H9 (cell line): Measurements from ENCODE around the gene CRYAB. TPM values are rescaled to one million over a fixed set of nuclear protein-coding genes. Genes with fewer than 3 reads are reported as not detected.
A peak's percentile ranks its signal among the peaks of the same experiment; 100 is the strongest.

Experiments used
- DNase-seq: peaks from one replicate; pipeline ENCODE4 v3.0.0-alpha.2; 2017
- H2AFZ ChIP-seq: one replicate; pipeline ENCODE4 v1.6.1; 2013; ENCODE audit warnings: mild to moderate bottlenecking, low read length, control low read depth, moderate library complexity
- H2AK5ac ChIP-seq: 2 replicates; pipeline ENCODE4 v1.6.1; 2013; ENCODE audit warnings: low read length, control low read depth, mixed read lengths; ENCODE audit not compliant: insufficient read length
- H2BK120ac ChIP-seq: one replicate; pipeline ENCODE4 v1.6.1; 2013; ENCODE audit warnings: low read depth, mild to moderate bottlenecking, low read length, control low read depth, inconsistent platforms; ENCODE audit not compliant: poor library complexity, severe bottlenecking
- H2BK12ac ChIP-seq: 2 replicates; pipeline ENCODE4 v1.6.1; 2013; ENCODE audit warnings: low read length, control low read depth, mixed read lengths, low read depth; ENCODE audit not compliant: insufficient read length
- H2BK15ac ChIP-seq: 2 replicates; pipeline ENCODE4 v1.6.1; 2013; ENCODE audit warnings: low read depth, low read length, control low read depth
- H2BK20ac ChIP-seq: one replicate; pipeline ENCODE4 v1.6.1; 2013; ENCODE audit warnings: low read depth, mild to moderate bottlenecking, low read length, control low read depth, inconsistent platforms; ENCODE audit not compliant: poor library complexity, severe bottlenecking
- H2BK5ac ChIP-seq: 2 replicates; pipeline ENCODE4 v1.6.1; 2013; ENCODE audit warnings: low read length, control low read depth, mixed read lengths; ENCODE audit not compliant: insufficient read length
- H3K14ac ChIP-seq: 2 replicates; pipeline ENCODE4 v1.6.1; 2013; ENCODE audit warnings: low read length, control low read depth; ENCODE audit not compliant: insufficient read depth
- H3K18ac ChIP-seq: 2 replicates; pipeline ENCODE4 v1.6.1; 2013; ENCODE audit warnings: low read depth, mild to moderate bottlenecking, mixed read lengths, low read length, control low read depth; ENCODE audit not compliant: insufficient read length
- H3K23ac ChIP-seq: 2 replicates; pipeline ENCODE4 v1.6.1; 2013; ENCODE audit warnings: low read length, control low read depth, mixed read lengths, low read depth; ENCODE audit not compliant: insufficient read length
- H3K23me2 ChIP-seq: 2 replicates; pipeline ENCODE4 v1.6.1; 2013; ENCODE audit warnings: low read depth, mild to moderate bottlenecking, mixed read lengths, low read length, control low read depth; ENCODE audit not compliant: insufficient read length, poor library complexity, severe bottlenecking
- H3K27ac ChIP-seq: 2 replicates; pipeline ENCODE4 v1.5.1; 2013; ENCODE audit warnings: low read length, control low read depth, mixed read lengths, low read depth; ENCODE audit not compliant: insufficient read length
- H3K27me3 ChIP-seq: 2 replicates; pipeline ENCODE4 v1.6.1; 2013; ENCODE audit warnings: low read length, control low read depth, inconsistent platforms; ENCODE audit not compliant: insufficient read depth
- H3K4ac ChIP-seq: 2 replicates; pipeline ENCODE4 v1.6.1; 2013; ENCODE audit warnings: low read depth, mild to moderate bottlenecking, control low read depth, inconsistent platforms, low read length, moderate library complexity
- H3K4me1 ChIP-seq: 2 replicates; pipeline ENCODE4 v1.6.1; 2013; ENCODE audit warnings: low read length, control low read depth, inconsistent platforms; ENCODE audit not compliant: insufficient read depth
- H3K4me2 ChIP-seq: 2 replicates; pipeline ENCODE4 v1.6.1; 2013; ENCODE audit warnings: low read length, control low read depth, mixed read lengths; ENCODE audit not compliant: insufficient read length, insufficient read depth
- H3K56ac ChIP-seq: 2 replicates; pipeline ENCODE4 v1.6.1; 2013; ENCODE audit warnings: low read depth, mild to moderate bottlenecking, mixed read lengths, low read length, control low read depth; ENCODE audit not compliant: insufficient read length
- H3K79me1 ChIP-seq: 2 replicates; pipeline ENCODE4 v1.6.1; 2013; ENCODE audit warnings: low read depth, mild to moderate bottlenecking, moderate library complexity, low read length, control low read depth, inconsistent platforms; ENCODE audit not compliant: insufficient read depth, poor library complexity, severe bottlenecking
- H3K79me2 ChIP-seq: 2 replicates; pipeline ENCODE4 v1.6.1; 2013; ENCODE audit warnings: low read length, control low read depth, inconsistent platforms; ENCODE audit not compliant: insufficient read depth
- H3K9ac ChIP-seq: 2 replicates; pipeline ENCODE4 v1.6.1; 2013; ENCODE audit warnings: low read length, control low read depth, mixed read lengths; ENCODE audit not compliant: insufficient read length; ENCODE audit errors: extremely low read depth
- H3K9me3 ChIP-seq: one replicate; pipeline ENCODE4 v1.6.1; 2013; ENCODE audit warnings: low read depth, low read length, inconsistent platforms; ENCODE audit not compliant: control insufficient read depth
- H3T11ph ChIP-seq: one replicate; pipeline ENCODE4 v1.6.1; 2013; ENCODE audit warnings: mild to moderate bottlenecking, low read length, control low read depth, inconsistent platforms
- H4K20me1 ChIP-seq: one replicate; pipeline ENCODE4 v1.6.1; 2013; ENCODE audit not compliant: control insufficient read depth, insufficient read length, insufficient read depth
- H4K5ac ChIP-seq: 2 replicates; pipeline ENCODE4 v1.6.1; 2013; ENCODE audit warnings: low read depth, mild to moderate bottlenecking, mixed read lengths, low read length, control low read depth; ENCODE audit not compliant: insufficient read length
- H4K8ac ChIP-seq: replicated peaks from 2 replicates; pipeline ENCODE4 v1.6.1; 2013; ENCODE audit warnings: low read length, control low read depth, mixed read lengths, low read depth; ENCODE audit not compliant: insufficient read length
- H4K91ac ChIP-seq: 2 replicates; pipeline ENCODE4 v1.6.1; 2013; ENCODE audit warnings: low read depth, mild to moderate bottlenecking, moderate library complexity, mixed read lengths, low read length, control low read depth; ENCODE audit not compliant: insufficient read length
- H3K27ac Mint-ChIP-seq, 3 experiments: 2 replicates in 2 of 3; 3 replicates in 1 of 3; pipeline ENCODE4 v1.8.0; 2020 to 2021; ENCODE audit warnings: mixed read lengths in 3 of 3, mild to moderate bottlenecking in 1 of 3, moderate library complexity in 1 of 3
- H3K27me3 Mint-ChIP-seq: 2 replicates; pipeline ENCODE4 v1.8.0; 2021; ENCODE audit warnings: low read depth, mild to moderate bottlenecking, moderate library complexity, mixed read lengths
- H3K36me3 Mint-ChIP-seq, 3 experiments: 2 replicates in 2 of 3; 3 replicates in 1 of 3; pipeline ENCODE4 v1.8.0; 2020 to 2021; ENCODE audit warnings: low read depth in 3 of 3, mixed read lengths in 3 of 3; ENCODE audit not compliant: insufficient read depth in 1 of 3
- H3K4me1 Mint-ChIP-seq, 2 experiments: 2 replicates each; pipeline ENCODE4 v1.8.0; 2020; ENCODE audit warnings: mixed read lengths in 2 of 2
- H3K4me3 Mint-ChIP-seq, 2 experiments: 2 replicates in 1 of 2; 3 replicates in 1 of 2; pipeline ENCODE4 v1.8.0; 2020 to 2021; ENCODE audit warnings: mild to moderate bottlenecking in 2 of 2, mixed read lengths in 2 of 2, moderate library complexity in 1 of 2
- H3K9me3 Mint-ChIP-seq, 2 experiments: 2 replicates in 1 of 2; 3 replicates in 1 of 2; pipeline ENCODE4 v1.8.0; 2020; ENCODE audit warnings: mild to moderate bottlenecking in 2 of 2, mixed read lengths in 2 of 2, moderate library complexity in 1 of 2
- CTCF ChIP-seq: fragments of 200-600 bp; sonication (generic); conservative IDR thresholded peaks from 3 replicates; pipeline ENCODE4 v1.8.0; 2021; ENCODE audit warnings: antibody characterized with exemption, mild to moderate bottlenecking
- total RNA-seq: library from RNA; stranded (reverse); gene quantifications from 2 replicates; pipeline ENCODE4 v1.2.1, GENCODE V29; 2021

Gene CRYAB
- total RNA-seq, 1 experiment from 2014 or later, result not detected

GRCh38 chr11:111947143-111947542 lies 35.6 kb upstream of the CRYAB start:
- Histone ChIP-seq H4K91ac (no peak overlapping the region), H2BK15ac (no peak overlapping the region), H2AK5ac (no peak overlapping the region), H3T11ph (no peak overlapping the region), H2BK120ac (no peak overlapping the region), H3K79me1 (no peaks in the 10 kb centered on the region), H4K8ac (no peak overlapping the region), H3K4me1 (no peaks in the 10 kb centered on the region; the same call in 1 of the 2 replicates), H2BK5ac (no peak overlapping the region), H3K4ac (no peak overlapping the region), H3K4me2 (no peak overlapping the region), H3K18ac (no peak overlapping the region), H3K9ac (no peak overlapping the region), H3K14ac (no peak overlapping the region), H3K79me2 (no peaks in the 10 kb centered on the region), H3K23ac (no peak overlapping the region), H2AFZ (no peak overlapping the region), H2BK20ac (no peak overlapping the region), H2BK12ac (no peak overlapping the region), H3K23me2 (no peaks in the 10 kb centered on the region), H3K9me3 (no peaks in the 10 kb centered on the region), H4K5ac (no peak overlapping the region), H3K27ac (no peak overlapping the region), H4K20me1 (no peaks in the 10 kb centered on the region), H3K27me3 (no peaks in the 10 kb centered on the region; the same call in 1 of the 2 replicates), H3K56ac (no peak overlapping the region)
- no peak for DNase-seq
- no peak for TF ChIP-seq CTCF
- Mint-ChIP-seq H3K4me1 (peaks cover 8 to 15% of the 10 kb centered on the region in 2 experiments), H3K27me3 (no peaks in the 10 kb centered on the region), H3K9me3 (peaks cover 6 to 7% of the 10 kb centered on the region in 2 experiments; a peak in 3 of 5 replicates), H3K27ac (peak overlapping the region in 1 of 3 experiments; percentile 88; a peak in 3 of 7 replicates), H3K4me3 (no peak overlapping the region), H3K36me3 (peaks cover 0 to 4% (median 4%) of the 10 kb centered on the region in 3 experiments; a peak in 2 of 7 replicates)
